Amniotic epithelial cell (primary cell): ENCODE results near the gene TMEM131L.
"Not testable (repeated sequence)": the region's sequence is repeated elsewhere in the genome, so short reads cannot be mapped to it uniquely, and the experiment has no call there.

ENCODE experiments used
- DNase-seq: peaks from one replicate; pipeline ENCODE4 v3.0.0-alpha.2; 2010; ENCODE audit warnings: low read depth

The TMEM131L gene

DNA sequence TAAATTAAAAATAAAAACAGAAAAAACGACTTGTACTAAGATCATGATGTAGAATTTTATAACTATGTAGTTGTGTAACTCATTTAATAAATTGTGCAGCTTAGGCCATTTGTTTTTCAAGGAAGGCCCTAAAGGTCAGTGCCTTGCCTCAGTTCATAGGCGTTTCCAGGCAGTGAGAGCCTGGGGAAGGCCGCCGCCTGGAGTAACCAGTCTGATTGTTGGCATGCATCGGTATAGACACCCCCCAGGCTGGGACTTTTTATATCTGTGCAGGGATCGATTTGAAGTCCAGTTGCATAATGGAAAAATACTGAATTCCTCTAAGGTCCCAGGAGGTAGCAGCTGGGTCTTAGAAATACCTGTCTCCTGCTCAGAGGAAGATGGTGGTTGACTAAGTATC lies 77.2 kb downstream of the TMEM131L start:
- DNase-seq = no peak

- no peak for DNase-seq
These were observed 79.7 kb downstream of the TMEM131L start for GRCh38 chr4:153545822-153546221.

GRCh38 chr4:153546280-153546679 lies 80.1 kb downstream of the TMEM131L start:
- no peak for DNase-seq

DNA sequence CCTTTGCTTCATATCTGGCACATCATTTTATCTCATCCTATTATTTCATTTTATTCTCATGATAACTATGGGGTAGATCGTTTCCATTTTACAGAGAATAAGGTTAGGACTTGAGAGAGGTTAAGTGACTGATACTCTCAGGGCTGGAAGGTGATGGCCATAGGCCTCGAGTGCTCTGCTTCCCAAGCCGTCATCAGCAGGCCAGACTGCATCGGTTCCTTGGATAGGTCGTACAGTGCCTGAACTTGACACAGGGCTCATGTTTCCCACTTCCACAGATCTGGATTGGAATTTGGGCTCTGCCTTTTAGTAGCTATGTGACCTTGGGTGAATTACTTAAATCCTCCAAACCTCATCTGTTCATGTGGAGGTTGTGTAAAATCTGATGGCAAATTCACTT lies 81.4 kb downstream of the TMEM131L start:
- no peak for DNase-seq

DNA sequence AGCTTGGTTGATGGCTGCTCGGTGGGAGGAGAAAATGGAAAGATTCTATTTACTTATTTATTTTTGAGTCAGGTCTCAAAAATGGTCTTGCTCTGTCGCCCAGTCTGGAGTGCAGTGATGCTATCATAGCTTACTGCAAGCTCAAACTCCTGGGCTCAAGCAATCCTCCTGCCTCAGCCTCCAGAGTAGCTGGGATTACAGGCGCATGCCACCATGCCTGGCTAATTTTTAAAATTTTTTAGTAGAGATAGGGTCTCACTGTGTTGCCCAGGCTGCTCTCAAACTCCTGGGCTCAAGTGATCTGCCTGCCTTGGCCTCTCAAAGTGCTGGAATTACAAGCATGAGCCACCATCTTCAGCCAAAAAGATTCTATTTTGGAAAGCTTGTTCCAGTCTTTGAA lies 82.7 kb downstream of the TMEM131L start:
- not testable (repeated sequence) for DNase-seq

- DNase-seq = no peak
These were observed 83.2 kb downstream of the TMEM131L start for GRCh38 chr4:153549405-153549804.

GRCh38 chr4:153553155-153553818 lies 87.1 kb downstream of the TMEM131L start:
- peak; percentile 78 for DNase-seq

- DNase-seq = no peak
These were observed 87.6 kb downstream of the TMEM131L start for GRCh38 chr4:153553819-153554170.

GRCh38 chr4:153555730-153556434 lies 89.7 kb downstream of the TMEM131L start:
- DNase-seq = peak; percentile 66

GRCh38 chr4:153556435-153556815 lies 90.3 kb downstream of the TMEM131L start:
- DNase-seq = no peak

DNA sequence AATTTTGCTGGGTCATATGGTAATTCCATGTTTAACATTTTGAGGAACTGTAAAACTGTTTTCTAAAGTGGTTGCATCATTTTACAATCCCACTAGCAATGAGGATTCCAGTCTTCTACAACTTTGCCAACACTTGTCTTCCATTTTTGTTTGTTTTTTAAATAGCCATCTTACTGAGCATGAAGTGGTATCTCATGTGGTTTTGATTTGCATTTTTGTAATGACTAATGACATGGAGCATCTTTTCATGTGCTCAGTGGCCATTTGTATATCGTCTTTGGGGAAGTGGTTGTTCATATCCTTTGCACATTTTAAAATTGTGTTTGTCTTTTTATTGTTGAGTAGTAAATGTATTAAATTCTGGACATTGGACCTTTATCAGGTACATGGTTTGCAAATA lies 94.7 kb downstream of the TMEM131L start:
- DNase-seq = no peak

DNA sequence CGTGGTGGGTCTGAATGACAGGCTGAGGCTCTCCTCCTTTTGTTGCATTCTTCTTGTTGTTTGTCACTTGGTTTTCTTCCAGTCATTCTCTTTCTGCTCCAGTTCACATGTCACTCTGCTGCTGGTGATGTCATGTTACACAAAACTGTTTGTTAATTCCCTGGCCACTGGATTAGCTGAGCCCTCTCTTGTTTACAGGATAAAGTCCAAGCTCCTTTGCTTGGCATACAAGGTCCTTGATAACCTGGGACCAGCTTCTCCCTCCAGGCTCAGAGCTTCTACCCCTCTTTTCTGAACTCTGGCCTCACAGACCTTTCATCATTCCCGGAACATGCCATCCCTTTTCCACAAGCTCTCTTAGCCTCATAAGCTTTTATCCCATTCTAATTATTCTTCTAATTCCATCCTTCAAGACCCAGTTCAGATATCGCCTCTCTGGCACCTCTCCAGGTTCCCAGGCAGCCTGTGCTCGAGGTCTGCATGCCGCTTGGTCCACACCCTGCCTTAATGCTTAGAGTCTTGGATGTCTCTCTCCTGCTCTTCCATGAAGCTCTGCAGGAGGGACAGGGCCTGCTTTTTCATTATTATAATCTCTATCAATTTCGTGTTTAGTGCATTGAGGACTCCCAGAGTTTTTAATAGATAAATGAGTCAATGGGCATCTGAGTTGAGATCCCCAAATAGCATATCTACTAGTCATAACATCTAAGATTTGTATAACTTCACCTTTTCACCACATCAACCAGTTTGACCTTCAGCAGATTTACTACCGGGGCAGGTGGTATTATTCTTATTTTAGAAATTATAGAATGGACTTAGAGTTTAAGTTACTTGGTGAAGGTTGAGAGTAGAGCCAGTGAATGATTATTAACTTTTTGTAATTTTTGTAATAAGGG lies 98.7 kb downstream of the TMEM131L start:
- DNase-seq = peak; percentile 66

GRCh38 chr4:153566631-153567150 lies 100.5 kb downstream of the TMEM131L start:
- DNase-seq = no peak

- DNase-seq = not testable (repeated sequence)
These were observed 101.5 kb downstream of the TMEM131L start for GRCh38 chr4:153567660-153568059.

DNA sequence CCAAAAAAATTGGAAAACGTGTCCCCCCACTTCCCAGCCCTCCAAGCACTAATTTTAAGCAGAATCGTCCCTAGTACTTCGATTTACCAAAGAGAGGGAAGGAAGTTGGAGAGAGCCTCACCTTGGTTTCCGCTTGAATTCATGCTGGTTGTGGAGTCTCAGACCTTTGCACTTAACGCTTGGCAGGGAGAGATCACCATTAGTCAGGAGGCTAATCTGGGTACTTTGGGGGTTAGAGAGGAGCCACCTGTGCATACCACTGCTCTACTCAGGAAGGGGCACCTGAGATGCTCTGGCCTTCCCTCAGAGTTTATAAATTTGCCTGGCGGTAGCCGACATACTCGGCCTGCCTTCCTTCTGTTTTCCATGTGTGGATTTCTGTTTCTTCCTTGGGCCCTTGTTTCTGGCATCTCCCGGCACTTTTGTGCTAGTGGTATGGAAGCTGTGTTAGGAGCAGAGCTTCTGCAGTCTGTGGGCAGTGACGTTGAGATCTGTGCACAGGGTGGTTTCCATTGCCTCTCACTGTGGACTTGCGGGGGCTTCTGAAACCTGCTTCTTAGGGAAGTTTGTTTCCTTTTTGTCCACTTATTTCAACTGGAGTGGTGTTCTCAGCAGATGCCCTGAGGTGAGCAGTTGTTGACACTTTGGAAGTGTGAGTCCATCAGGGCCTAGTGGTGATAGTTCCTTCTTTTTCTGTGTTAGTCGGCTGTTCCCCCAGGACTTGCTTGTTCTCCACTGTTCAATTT lies 104.2 kb downstream of the TMEM131L start:
- no peak for DNase-seq

- no peak for DNase-seq
These were observed 104.9 kb downstream of the TMEM131L start for GRCh38 chr4:153571006-153571545.

DNA sequence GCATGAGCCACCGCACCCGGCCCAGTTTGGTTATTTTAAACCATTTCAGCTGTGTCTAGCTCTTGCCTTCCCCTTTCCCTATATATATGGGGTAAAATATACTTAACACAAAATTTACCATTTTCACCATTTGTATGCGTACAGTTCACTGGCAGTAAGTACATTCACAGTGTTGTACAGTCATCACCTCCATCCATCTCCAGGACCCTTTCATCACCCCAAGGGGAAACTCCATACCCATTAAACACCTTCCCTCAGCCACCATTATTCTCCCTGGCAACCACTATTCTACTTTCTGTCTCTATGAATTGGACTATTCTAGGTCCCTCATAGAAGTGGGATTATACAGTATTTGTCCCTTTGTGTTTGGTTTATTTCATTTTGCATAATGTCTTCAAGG lies 106.4 kb downstream of the TMEM131L start:
- no peak for DNase-seq

DNA sequence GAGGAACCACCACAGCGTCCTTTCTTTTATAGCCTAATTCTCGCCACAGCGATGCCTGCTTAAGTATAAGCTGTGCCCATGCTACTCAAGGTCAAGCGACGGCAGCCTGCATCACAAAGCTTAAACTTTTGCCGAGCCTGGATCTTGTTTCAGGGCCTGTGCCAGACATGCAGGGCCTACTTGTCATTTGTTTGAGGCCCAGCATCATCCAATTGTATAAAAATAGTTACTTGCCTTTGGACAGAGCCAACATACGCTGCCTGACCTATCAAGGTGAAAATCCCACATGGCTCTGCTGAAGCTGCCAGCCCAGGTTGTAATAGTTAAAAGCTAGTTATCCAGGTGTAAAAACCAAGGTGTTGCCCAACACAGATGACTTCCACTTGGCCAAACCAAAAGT lies 107.1 kb downstream of the TMEM131L start:
- no peak for DNase-seq

DNA sequence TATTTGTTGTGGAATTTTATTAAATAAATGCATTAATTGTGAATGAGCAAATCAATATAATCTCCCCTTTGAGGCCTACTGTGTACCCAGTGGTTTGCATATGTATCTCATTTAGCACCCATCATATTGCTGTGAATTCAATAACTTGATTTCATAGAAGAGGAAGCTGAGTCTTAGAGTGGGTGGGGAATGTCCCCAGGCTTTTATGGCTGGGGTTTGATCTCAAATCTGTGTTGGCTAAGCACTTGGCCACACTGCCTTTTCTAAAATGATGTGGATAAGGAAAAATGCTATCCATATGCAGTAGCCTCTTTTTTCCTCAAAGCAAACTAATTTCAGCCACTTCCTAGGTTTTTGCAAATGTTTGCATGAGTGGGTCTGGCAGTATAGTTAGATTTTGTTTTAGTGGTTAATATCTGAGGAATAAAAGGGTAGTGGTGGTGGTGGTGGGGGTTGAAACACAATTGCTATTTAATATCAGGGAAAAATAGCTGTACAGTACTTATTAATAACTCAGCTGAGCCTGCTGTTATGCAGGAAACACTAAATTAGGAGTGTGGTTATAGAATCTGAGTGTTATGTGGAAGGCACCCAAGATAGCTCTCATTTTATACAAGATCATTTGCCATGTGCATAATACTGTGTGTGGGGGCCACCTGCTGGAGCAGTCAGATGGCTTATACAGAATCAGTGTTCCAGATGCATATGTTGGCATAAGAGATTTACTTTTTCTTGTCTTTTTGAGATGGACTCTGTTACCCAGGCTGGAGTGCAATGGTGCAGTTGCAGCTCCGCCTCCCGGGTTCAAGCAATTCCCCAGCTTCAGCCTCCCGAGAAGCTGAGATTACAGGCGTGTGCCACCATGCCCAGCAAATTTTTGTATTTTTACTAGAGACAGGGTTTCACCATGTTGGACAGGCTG lies 108.0 kb downstream of the TMEM131L start:
- DNase-seq = peak; percentile 84

DNA sequence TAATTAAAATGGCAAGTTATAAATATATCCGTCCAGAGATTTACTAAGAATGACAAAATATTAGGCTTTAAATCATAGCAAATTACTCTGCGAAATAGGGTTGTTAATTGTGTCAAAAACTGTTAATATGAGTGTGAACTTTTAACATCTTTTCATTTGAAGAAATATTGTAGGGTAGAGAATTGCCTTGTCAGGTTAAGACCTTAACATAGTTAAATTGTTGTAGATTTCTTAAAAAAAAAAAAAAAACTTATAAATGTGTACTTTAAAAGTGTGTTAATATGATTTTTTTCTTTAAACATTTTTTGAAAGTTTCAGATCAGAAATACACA lies 110.2 kb downstream of the TMEM131L start:
- no peak for DNase-seq

GRCh38 chr4:153577053-153577452 lies 110.9 kb downstream of the TMEM131L start:
- DNase-seq = no peak
